Measurements from ENCODE around the gene VPS33B. TPM values are rescaled to one million over a fixed set of nuclear protein-coding genes. Genes with fewer than 3 reads are reported as not detected.
A peak's percentile ranks its signal among the peaks of the same experiment; 100 is the strongest.

The VPS33B gene
- total RNA-seq, 4 donors from 2014 or later: 7.4 to 13.9 (median 12.4) TPM

DNA sequence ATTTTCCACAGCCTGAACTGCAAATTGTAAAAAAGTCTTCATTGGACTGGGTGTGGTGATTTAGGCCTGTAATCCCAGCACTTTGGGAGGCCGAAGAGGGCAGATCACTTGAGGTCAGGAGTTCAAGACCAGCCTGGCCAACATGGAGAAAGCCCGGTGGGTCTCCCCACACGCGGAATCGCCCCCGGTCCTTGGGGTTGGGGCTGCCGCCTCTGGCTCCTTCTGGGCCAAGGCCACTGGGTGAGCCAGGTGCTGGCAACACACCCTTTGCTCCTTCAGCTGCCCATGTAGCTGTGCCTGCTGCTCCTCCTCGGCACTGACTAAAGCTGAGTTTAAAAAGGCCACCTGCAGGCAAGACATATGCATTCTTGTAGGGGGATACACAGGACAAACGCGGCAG is 9.4 kb upstream of the VPS33B start:
- H3K36me3 ChIP-seq: no peaks in the 10 kb centered on the region
- H3K27me3 ChIP-seq: no peaks in the 10 kb centered on the region
- peaks cover 0 to 4% of the 10 kb centered on the region in 2 donors for H3K4me1 ChIP-seq
- 72 to 84% methylated on average over 3 to 10 of the region's 10 CpGs for WGBS, 2 donors
- H3K27ac ChIP-seq: no peak overlapping the region
- intact Hi-C loops (cut with DNase I): no loop called here
- H3K4me3 ChIP-seq (replicated peaks in 1 of 3): no peak overlapping the region
- no peak for DNase-seq
- no peaks in the 10 kb centered on the region for H3K9me3 ChIP-seq
- no peak for TF ChIP-seq POLR2A (IDR thresholded peaks at IDR 0.05)
- TF ChIP-seq, protein P1, sequence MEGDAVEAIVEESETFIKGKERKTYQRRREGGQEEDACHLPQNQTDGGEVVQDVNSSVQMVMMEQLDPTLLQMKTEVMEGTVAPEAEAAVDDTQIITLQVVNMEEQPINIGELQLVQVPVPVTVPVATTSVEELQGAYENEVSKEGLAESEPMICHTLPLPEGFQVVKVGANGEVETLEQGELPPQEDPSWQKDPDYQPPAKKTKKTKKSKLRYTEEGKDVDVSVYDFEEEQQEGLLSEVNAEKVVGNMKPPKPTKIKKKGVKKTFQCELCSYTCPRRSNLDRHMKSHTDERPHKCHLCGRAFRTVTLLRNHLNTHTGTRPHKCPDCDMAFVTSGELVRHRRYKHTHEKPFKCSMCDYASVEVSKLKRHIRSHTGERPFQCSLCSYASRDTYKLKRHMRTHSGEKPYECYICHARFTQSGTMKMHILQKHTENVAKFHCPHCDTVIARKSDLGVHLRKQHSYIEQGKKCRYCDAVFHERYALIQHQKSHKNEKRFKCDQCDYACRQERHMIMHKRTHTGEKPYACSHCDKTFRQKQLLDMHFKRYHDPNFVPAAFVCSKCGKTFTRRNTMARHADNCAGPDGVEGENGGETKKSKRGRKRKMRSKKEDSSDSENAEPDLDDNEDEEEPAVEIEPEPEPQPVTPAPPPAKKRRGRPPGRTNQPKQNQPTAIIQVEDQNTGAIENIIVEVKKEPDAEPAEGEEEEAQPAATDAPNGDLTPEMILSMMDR (IDR thresholded peaks at IDR 0.05): no peak

DNA sequence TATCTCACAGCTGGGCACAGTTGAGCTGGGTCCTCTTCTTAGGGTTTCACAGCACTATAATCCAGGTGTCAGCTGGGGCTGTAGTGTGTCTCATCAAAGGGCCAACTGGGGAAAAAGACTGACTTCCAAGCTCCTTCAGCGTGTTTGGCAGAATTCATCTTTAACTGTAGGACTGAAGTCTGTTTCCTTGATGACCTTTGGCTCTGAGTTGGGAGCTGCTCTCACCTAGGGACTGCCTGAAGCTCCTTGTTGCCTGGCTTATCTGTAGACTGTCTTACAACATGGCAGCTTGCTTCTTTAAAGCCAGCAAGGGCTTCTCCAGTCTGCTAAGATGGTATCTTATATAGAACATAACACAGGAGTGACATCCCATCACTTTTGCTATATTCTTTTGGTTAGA is 5.3 kb upstream of the VPS33B start:
- TF ChIP-seq, protein P1 (IDR thresholded peaks at IDR 0.05): no peak
- TF ChIP-seq POLR2A (IDR thresholded peaks at IDR 0.05): no peak
- no peaks in the 10 kb centered on the region for H3K27me3 ChIP-seq
- H3K4me3 ChIP-seq (replicated peaks in 1 of 3): no peak overlapping the region
- H3K27ac ChIP-seq: no peak overlapping the region
- H3K36me3 ChIP-seq: no peaks in the 10 kb centered on the region
- no peaks in the 10 kb centered on the region for H3K9me3 ChIP-seq
- DNase-seq: no peak
- H3K4me1 ChIP-seq: no peaks in the 10 kb centered on the region
- intact Hi-C loops (cut with DNase I): no loop called here
- 63 to 71% methylated on average over 1 of the region's 1 CpG for WGBS, 2 donors

DNA sequence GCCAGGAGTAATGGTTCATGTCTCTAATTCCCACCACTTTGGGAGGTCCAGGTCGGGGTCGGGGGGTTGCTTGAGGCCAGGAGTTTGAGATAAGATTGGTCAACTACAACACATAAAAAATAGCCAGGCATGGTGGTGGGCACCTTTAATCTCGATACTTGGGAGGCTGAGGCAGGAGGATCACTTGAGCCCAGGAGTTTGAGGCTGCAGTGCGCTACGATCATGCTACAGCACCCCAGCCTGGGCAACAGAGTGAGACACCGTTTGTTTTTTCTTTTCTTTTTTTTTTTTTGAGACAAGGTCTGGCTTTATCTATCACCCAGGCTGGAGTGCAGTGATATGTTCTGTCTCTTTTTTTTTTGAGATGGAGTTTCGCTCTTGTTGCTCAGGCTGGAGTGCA is 1.3 kb upstream of the VPS33B start:
- Histone ChIP-seq H3K27me3 (no peaks in the 10 kb centered on the region), H3K4me1 (peaks cover 10 to 16% of the 10 kb centered on the region in 2 donors), H3K27ac (no peak overlapping the region), H3K9me3 (no peaks in the 10 kb centered on the region), H3K4me3 (replicated peaks in 1 of 3) (no peak overlapping the region), H3K36me3 (no peaks in the 10 kb centered on the region)
- intact Hi-C loops (cut with DNase I): no loop called here
- no peak for DNase-seq
- WGBS, 2 donors: 92 to 94% methylated on average over 7 of the region's 7 CpGs
- no peak for TF ChIP-seq POLR2A (IDR thresholded peaks at IDR 0.05)
- TF ChIP-seq, protein P1 (IDR thresholded peaks at IDR 0.05): no peak

DNA sequence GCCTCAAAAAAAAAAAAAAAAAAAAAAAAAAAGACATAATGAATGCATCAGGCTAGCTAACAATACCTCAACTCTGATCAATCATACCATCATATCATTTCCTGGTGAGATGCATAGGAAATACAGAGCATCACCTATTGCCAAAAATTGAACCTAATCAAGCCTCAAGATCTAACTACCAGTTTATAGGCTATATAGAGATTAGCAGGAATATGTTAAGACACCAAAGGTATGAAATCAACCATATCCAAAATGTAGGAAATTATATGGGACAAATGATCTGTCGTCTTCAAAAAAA is 387 bp upstream of the VPS33B start:
- no peak for DNase-seq
- Histone ChIP-seq H3K27me3 (no peaks in the 10 kb centered on the region), H3K4me3 (replicated peaks in 1 of 3) (peak overlapping the region in 2 of 3 donors; percentile 75 to 89), H3K36me3 (no peaks in the 10 kb centered on the region), H3K4me1 (peaks cover 10 to 16% of the 10 kb centered on the region in 2 donors), H3K9me3 (no peaks in the 10 kb centered on the region), H3K27ac (peak overlapping the region in 2 of 3 donors; percentile 49 to 72)
- intact Hi-C loops (cut with DNase I): no loop called here
- no peak for TF ChIP-seq POLR2A (IDR thresholded peaks at IDR 0.05)
- TF ChIP-seq, protein P1 (IDR thresholded peaks at IDR 0.05): no peak
- 21 to 43% methylated on average over 1 of the region's 1 CpG for WGBS, 2 donors

GRCh38 chr15:91021516-91022074 is 799 bp downstream of the VPS33B start:
- Histone ChIP-seq H3K27me3 (no peaks in the 10 kb centered on the region), H3K4me3 (replicated peaks in 1 of 3) (peak overlapping the region; percentile 75 to 89 (median 83)), H3K4me1 (peaks cover 10 to 16% of the 10 kb centered on the region in 2 donors), H3K27ac (no peak overlapping the region), H3K36me3 (no peaks in the 10 kb centered on the region), H3K9me3 (no peaks in the 10 kb centered on the region)
- DNase-seq: no peak
- no peak for TF ChIP-seq POLR2A (IDR thresholded peaks at IDR 0.05)
- TF ChIP-seq, protein P1 (IDR thresholded peaks at IDR 0.05): no peak
- intact Hi-C loops (cut with DNase I): no loop called here
- 12 to 15% methylated on average over 4 of the region's 4 CpGs for WGBS, 2 donors

Measured in thyroid gland (tissue), 4 donors.